HCT116 (cell line): ENCODE measurements around the gene DHODH. TPM values are rescaled to one million over a fixed set of nuclear protein-coding genes. Genes with fewer than 3 reads are reported as not detected.
"Not testable (repeated sequence)": the region's sequence is repeated elsewhere in the genome, so short reads cannot be mapped to it uniquely, and the experiment has no call there.

Experiments used
- ATAC-seq: fragments of 200-7000 bp; cut with Tn5 transposase; 2 replicates; pipeline ENCODE4 v1.9.1; 2020; ENCODE audit warnings: mild to moderate bottlenecking, moderate library complexity
- BruUV-seq: library from RNA; stranded (reverse); fragments of 400-500 nt; replicated peaks from 2 replicates; lab custom pipeline; 2021; lab: Mats Ljungman, UMichigan
- CTCF ChIA-PET: fragments of 300-600 bp; sonication (Branson Sonifier 250); formaldehyde crosslinking; loops from one replicate; lab custom pipeline; 2021; ENCODE audit warnings: antibody characterized with exemption; lab: Charles Lee
- POLR2A ChIA-PET: fragments of 300-600, 350-600 bp; sonication (Branson Sonifier 250); formaldehyde crosslinking; loops from one replicate; lab custom pipeline; 2021; ENCODE audit warnings: antibody characterized with exemption; lab: Charles Lee
- RAD21 ChIA-PET, 2 experiments: fragments of 300-600 bp; sonication (Branson Sonifier 250); formaldehyde crosslinking; loops; one replicate each; lab custom pipeline; 2023; ENCODE audit warnings: low total read pairs in 2 of 2; ENCODE audit not compliant: uncharacterized antibody in 2 of 2, unreplicated experiment in 2 of 2, low non-redundant PET in 1 of 2; lab: Charles Lee
- DNase-seq: peaks from one replicate; pipeline ENCODE4 v3.0.0-alpha.2; 2010; ENCODE audit warnings: low read depth, low spot score
- H2AFZ ChIP-seq: fragments of 200-600 bp; shearing (Covaris generic), sonication (generic); 2 replicates; pipeline ENCODE4 v1.6.1; 2017; ENCODE audit warnings: low read depth, mixed run types, mixed read lengths, antibody characterized with exemption, low read length; ENCODE audit not compliant: poor library complexity, severe bottlenecking
- H3K27ac ChIP-seq: 2 replicates; pipeline ENCODE4 v1.5.1; 2012; ENCODE audit warnings: low read depth, low read length
- H3K27me3 ChIP-seq: fragments of 200-600 bp; sonication (generic); 2 replicates; pipeline ENCODE4 v1.6.1; 2016; ENCODE audit warnings: mixed run types, low read length, mixed read lengths; ENCODE audit not compliant: insufficient read depth
- H3K36me3 ChIP-seq, 2 experiments: fragments of 200-500 bp in 1 of 2; fragments of 200-600 bp in 1 of 2; sonication (Bioruptor generic) in 1 of 2; sonication (generic) in 1 of 2; 2 replicates each; pipeline versions ENCODE4 v1.5.1 to v1.6.1; 2014 to 2016; ENCODE audit warnings: low read length in 2 of 2, inconsistent platforms in 1 of 2, mixed read lengths in 1 of 2, mixed run types in 1 of 2; ENCODE audit not compliant: insufficient read depth in 2 of 2, control insufficient read depth in 1 of 2
- H3K4me1 ChIP-seq, 2 experiments: fragments of 200-600 bp in 1 of 2; sonication (generic) in 1 of 2; 2 replicates each; pipeline versions ENCODE4 v1.5.1 to v1.6.1; 2012 to 2017; ENCODE audit warnings: low read length in 2 of 2, inconsistent platforms in 1 of 2, mild to moderate bottlenecking in 1 of 2, mixed read lengths in 1 of 2, mixed run types in 1 of 2, moderate library complexity in 1 of 2; ENCODE audit not compliant: insufficient read depth in 2 of 2, control insufficient read depth in 1 of 2
- H3K4me2 ChIP-seq: fragments of 200-600 bp; sonication (generic); 2 replicates; pipeline ENCODE4 v1.6.1; 2017; ENCODE audit warnings: mixed run types, low read length, mixed read lengths
- H3K4me3 ChIP-seq, 2 experiments: fragments of 200-600 bp in 1 of 2; sonication (generic) in 1 of 2; replicated peaks in 1 of 2; 2 replicates each; pipeline ENCODE4 v1.5.1; 2011 to 2016; ENCODE audit warnings: low read length in 2 of 2, control low read depth in 1 of 2, low read depth in 1 of 2, mild to moderate bottlenecking in 1 of 2, mixed read lengths in 1 of 2, mixed run types in 1 of 2
- H3K79me2 ChIP-seq: fragments of 200-600 bp; sonication (generic); 2 replicates; pipeline ENCODE4 v1.6.1; 2017; ENCODE audit warnings: mild to moderate bottlenecking, mixed run types, low read length, moderate library complexity, mixed read lengths; ENCODE audit not compliant: insufficient read depth
- H3K9ac ChIP-seq: fragments of 200-600 bp; sonication (generic); 2 replicates; pipeline ENCODE4 v1.6.1; 2016; ENCODE audit warnings: low read length, mixed read lengths
- H3K9me2 ChIP-seq: fragments of 200-600 bp; sonication (generic), shearing (Covaris generic); 2 replicates; pipeline ENCODE4 v1.6.1; 2017; ENCODE audit warnings: mixed run types, mild to moderate bottlenecking, moderate library complexity; ENCODE audit not compliant: insufficient read depth
- H3K9me3 ChIP-seq, 2 experiments: fragments of 200-500 bp in 1 of 2; fragments of 200-600 bp in 1 of 2; sonication (Bioruptor generic) in 1 of 2; sonication (generic) in 1 of 2; 2 replicates each; pipeline ENCODE4 v1.6.1; 2014 to 2017; ENCODE audit warnings: low read length in 2 of 2, mixed read lengths in 2 of 2, inconsistent platforms in 1 of 2, low read depth in 1 of 2, mild to moderate bottlenecking in 1 of 2, mixed run types in 1 of 2, moderate library complexity in 1 of 2; ENCODE audit not compliant: control insufficient read depth in 1 of 2, insufficient read depth in 1 of 2
- H4K20me1 ChIP-seq: fragments of 200-600 bp; sonication (generic), shearing (Covaris generic); 2 replicates; pipeline ENCODE4 v1.6.1; 2017; ENCODE audit warnings: mixed run types, mild to moderate bottlenecking, moderate library complexity; ENCODE audit not compliant: insufficient read depth
- ATF3 ChIP-seq: IDR thresholded peaks from 2 replicates; pipeline ENCODE4 v1.6.1; 2012
- CBX3 ChIP-seq: IDR thresholded peaks from 2 replicates; pipeline ENCODE4 v1.6.1; 2012; ENCODE audit warnings: low read depth
- EGR1 ChIP-seq: IDR thresholded peaks from 2 replicates; pipeline ENCODE4 v1.6.1; 2012; ENCODE audit warnings: low read depth
- ELF1 ChIP-seq: IDR thresholded peaks from 2 replicates; pipeline ENCODE4 v1.6.1; 2012; ENCODE audit warnings: low read depth, borderline replicate concordance
- MAX ChIP-seq: IDR thresholded peaks from 2 replicates; pipeline ENCODE4 v1.6.1; 2012
- POLR2A ChIP-seq: IDR thresholded peaks from 2 replicates; pipeline ENCODE4 v1.7.0; 2011; ENCODE audit warnings: borderline replicate concordance; ENCODE audit not compliant: insufficient read depth, insufficient read length; ENCODE audit errors: extremely low read depth
- POLR2AphosphoS5 ChIP-seq: IDR thresholded peaks from 2 replicates; pipeline ENCODE4 v1.6.1; 2011; ENCODE audit warnings: mild to moderate bottlenecking, low read depth, low read length, moderate library complexity
- RAD21 ChIP-seq: IDR thresholded peaks from 2 replicates; pipeline ENCODE4 v1.6.1; 2012; ENCODE audit warnings: low read depth, mild to moderate bottlenecking
- SP1 ChIP-seq: IDR thresholded peaks from 2 replicates; pipeline ENCODE4 v1.6.1; 2012; ENCODE audit warnings: low read depth
- ZBTB33 ChIP-seq: IDR thresholded peaks from 2 replicates; pipeline ENCODE4 v1.6.1; 2011; ENCODE audit warnings: mild to moderate bottlenecking, low read length, moderate library complexity; ENCODE audit not compliant: insufficient replicate concordance; ENCODE audit errors: extremely low read depth
- ZFX ChIP-seq: fragments of 450-650 bp; IDR thresholded peaks from 2 replicates; pipeline ENCODE4 v1.6.1; 2017
- intact Hi-C: fragments of 100-400 bp; cut with micrococcal nuclease; formaldehyde crosslinking; loops from 2 replicates; pipeline ENCODE4 v1.10.0; 2022
- total RNA-seq: library from RNA; stranded (reverse); gene quantifications from one replicate; pipeline ENCODE4 v1.2.1, GENCODE V29; 2021; ENCODE audit not compliant: unreplicated experiment

The DHODH gene
- total RNA-seq, 1 experiment from 2014 or later: 22.1 TPM

DNA sequence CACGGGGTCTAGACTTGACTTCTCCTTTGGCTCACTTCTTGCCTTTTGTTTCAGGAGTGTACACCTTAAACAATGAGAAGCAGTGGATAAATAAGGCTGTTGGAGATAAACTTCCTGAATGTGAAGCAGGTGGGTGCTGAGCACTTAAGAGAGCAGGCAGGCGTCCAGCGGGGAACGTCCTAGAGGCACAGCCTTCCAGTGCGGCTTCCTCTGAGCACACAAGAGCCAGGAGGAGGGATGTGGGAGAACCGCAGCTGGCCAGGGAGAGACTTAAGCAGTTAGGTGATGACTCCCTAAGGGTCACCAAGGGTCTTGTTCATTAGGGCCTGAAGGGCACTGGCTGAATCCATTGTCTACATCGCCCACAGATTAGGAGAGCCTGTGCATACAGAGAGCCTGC, 50.5 kb downstream of the DHODH start:
- H4K20me1 ChIP-seq, H3K4me2 ChIP-seq, ATAC-seq, H3K79me2 ChIP-seq, H3K4me3 ChIP-seq, H3K4me1 ChIP-seq, H3K9ac ChIP-seq, H3K9me3 ChIP-seq, RAD21 ChIA-PET, CTCF ChIA-PET, H2AFZ ChIP-seq, H3K27ac ChIP-seq, DNase-seq, BruUV-seq, POLR2A ChIA-PET, H3K36me3 ChIP-seq, H3K9me2 ChIP-seq, intact Hi-C loops: not testable (repeated sequence)
- peaks cover 12% of the 10 kb centered on the region for H3K27me3 ChIP-seq

- H3K79me2 ChIP-seq: no peaks in the 10 kb centered on the region
- no peak overlapping the region for H3K4me3 ChIP-seq
- no peaks in the 10 kb centered on the region for H3K4me1 ChIP-seq
- no peak overlapping the region for H3K9ac ChIP-seq
- BruUV-seq: no TSS peak
- ChIA-PET CTCF (no interaction called here), RAD21 (no interaction called here)
- H3K4me2 ChIP-seq: no peak overlapping the region
- no peaks in the 10 kb centered on the region for H3K36me3 ChIP-seq
- no peak overlapping the region for H3K27ac ChIP-seq
- no peaks in the 10 kb centered on the region for H4K20me1 ChIP-seq
- no peak overlapping the region for H2AFZ ChIP-seq
- no peak for DNase-seq
- intact Hi-C loops: no loop called here
- peaks cover 13% of the 10 kb centered on the region for H3K27me3 ChIP-seq
- no peaks in the 10 kb centered on the region for H3K9me3 ChIP-seq
- TF ChIP-seq RAD21: no peak
- no peak for TF ChIP-seq POLR2AphosphoS5
- no peak for TF ChIP-seq EGR1
- TF ChIP-seq POLR2A: no peak
- no peak for TF ChIP-seq ZBTB33
- no peak for TF ChIP-seq ATF3
- TF ChIP-seq ELF1: no peak
- TF ChIP-seq CBX3: no peak
- no peak for TF ChIP-seq ZFX
- no peak for TF ChIP-seq MAX
- TF ChIP-seq SP1: no peak
- TF ChIP-seq, all 23 proteins: peak for 0
- no peak for ATAC-seq
- H3K9me2 ChIP-seq: no peaks in the 10 kb centered on the region
- POLR2A ChIA-PET: no interaction called here
Observed at GRCh38 chr16:72060405-72060804, 51.9 kb downstream of the DHODH start.
